HEK293 (cell line): ENCODE data around the gene C20orf144.
A peak's percentile ranks its signal among the peaks of the same experiment; 100 is the strongest.

Experiments used
- CTCF ChIA-PET: fragments of 350-600 bp; formaldehyde crosslinking; extraction: SDS; loops from one replicate; lab custom pipeline; 2021; ENCODE audit warnings: antibody characterized with exemption; lab: Yijun Ruan, JAX
- POLR2A ChIA-PET: fragments of 300-600 bp; formaldehyde crosslinking; extraction: SDS; loops from one replicate; lab custom pipeline; 2020; ENCODE audit warnings: antibody characterized with exemption, inconsistent platforms; lab: Yijun Ruan, JAX
- H3K27ac ChIP-seq: fragments of 200-500 bp; sonication (Bioruptor generic); 2 replicates; pipeline ENCODE4 v1.5.1; 2014; ENCODE audit warnings: low read depth, low read length, control low read depth, inconsistent platforms; ENCODE audit errors: extremely low read depth
- H3K36me3 ChIP-seq, 2 experiments: fragments of 200-500 bp in 1 of 2; sonication (Bioruptor generic) in 1 of 2; 1 replicate in 1 of 2; 2 replicates in 1 of 2; pipeline ENCODE4 v1.5.1; 2014 to 2017; ENCODE audit warnings: inconsistent platforms in 2 of 2, low read length in 2 of 2; ENCODE audit not compliant: control insufficient read depth in 2 of 2, insufficient read depth in 1 of 2
- H3K4me1 ChIP-seq: fragments of 200-500 bp; sonication (Bioruptor generic); 2 replicates; pipeline ENCODE4 v1.5.1; 2014; ENCODE audit warnings: mild to moderate bottlenecking, low read length, inconsistent platforms; ENCODE audit not compliant: control insufficient read depth, insufficient read depth
- H3K4me3 ChIP-seq: 2 replicates; pipeline ENCODE4 v1.5.1; 2011; ENCODE audit warnings: low read depth, mild to moderate bottlenecking, control low read depth, low read length, moderate library complexity
- H3K9me3 ChIP-seq: fragments of 200-500 bp; sonication (Bioruptor generic); 2 replicates; pipeline ENCODE4 v1.5.1; 2014; ENCODE audit warnings: low read depth, low read length, inconsistent platforms; ENCODE audit not compliant: control insufficient read depth, insufficient read depth
- HOXA7 ChIP-seq: sonication (generic); formaldehyde crosslinking; IDR thresholded peaks from 2 replicates; pipeline ENCODE4 v1.8.1; 2022; ENCODE audit warnings: missing genetic modification reagents, borderline replicate concordance
- HOXD13 ChIP-seq: sonication (generic); formaldehyde crosslinking; IDR thresholded peaks from 2 replicates; pipeline ENCODE4 v1.8.0; 2022; ENCODE audit warnings: missing genetic modification reagents, borderline replicate concordance
- INSM2 ChIP-seq: fragments of 450-650 bp; formaldehyde crosslinking; IDR thresholded peaks from 2 replicates; pipeline ENCODE4 v1.5.1; 2016; ENCODE audit warnings: missing biosample characterization, missing genetic modification characterization
- KLF8 ChIP-seq: fragments of 450-650 bp; formaldehyde crosslinking; IDR thresholded peaks from 2 replicates; pipeline ENCODE4 v1.5.1; 2016; ENCODE audit warnings: missing biosample characterization, missing genetic modification characterization
- OSR2 ChIP-seq: fragments of 450-650 bp; formaldehyde crosslinking; IDR thresholded peaks from 2 replicates; pipeline ENCODE4 v1.5.1; 2016; ENCODE audit warnings: missing biosample characterization, missing genetic modification characterization
- YY1 ChIP-seq: fragments of 450-650 bp; formaldehyde crosslinking; IDR thresholded peaks from 2 replicates; pipeline ENCODE4 v1.5.1; 2018; ENCODE audit warnings: missing biosample characterization, missing genetic modification characterization
- ZBTB48 ChIP-seq: fragments of 450-650 bp; formaldehyde crosslinking; IDR thresholded peaks from 2 replicates; pipeline ENCODE4 v1.5.1; 2016; ENCODE audit warnings: missing biosample characterization, missing genetic modification characterization
- ZNF148 ChIP-seq: fragments of 450-650 bp; formaldehyde crosslinking; IDR thresholded peaks from 2 replicates; pipeline ENCODE4 v1.5.0; 2017; ENCODE audit warnings: missing biosample characterization, missing genetic modification characterization, borderline replicate concordance
- ZNF2 ChIP-seq: fragments of 450-650 bp; formaldehyde crosslinking; IDR thresholded peaks from 2 replicates; pipeline ENCODE4 v1.5.1; 2016; ENCODE audit warnings: missing biosample characterization, missing genetic modification characterization
- ZNF211 ChIP-seq: fragments of 450-650 bp; formaldehyde crosslinking; IDR thresholded peaks from 2 replicates; pipeline ENCODE4 v1.5.1; 2016; ENCODE audit warnings: low read depth, missing biosample characterization, missing genetic modification characterization
- ZNF221 ChIP-seq: fragments of 450-650 bp; formaldehyde crosslinking; IDR thresholded peaks from 2 replicates; pipeline ENCODE4 v1.5.1; 2017; ENCODE audit warnings: missing biosample characterization, missing genetic modification characterization, borderline replicate concordance
- ZNF23 ChIP-seq: fragments of 450-650 bp; formaldehyde crosslinking; IDR thresholded peaks from 2 replicates; pipeline ENCODE4 v1.5.1; 2016; ENCODE audit warnings: missing biosample characterization, missing genetic modification characterization, borderline replicate concordance
- ZNF513 ChIP-seq: fragments of 450-650 bp; IDR thresholded peaks from 2 replicates; pipeline ENCODE4 v1.5.1; 2018; ENCODE audit warnings: missing biosample characterization, missing genetic modification characterization
- ZNF654 ChIP-seq: fragments of 450-650 bp; formaldehyde crosslinking; IDR thresholded peaks from 2 replicates; pipeline ENCODE4 v1.5.1; 2016; ENCODE audit warnings: low read depth, missing biosample characterization, missing genetic modification characterization
- ZNF704 ChIP-seq: fragments of 450-650 bp; formaldehyde crosslinking; IDR thresholded peaks from 2 replicates; pipeline ENCODE4 v1.5.1; 2016; ENCODE audit warnings: missing biosample characterization, missing genetic modification characterization
- ZNF768 ChIP-seq: fragments of 450-650 bp; formaldehyde crosslinking; IDR thresholded peaks from 2 replicates; pipeline ENCODE4 v1.5.1; 2018; ENCODE audit warnings: missing biosample characterization, mild to moderate bottlenecking, missing genetic modification characterization
- ZNF792 ChIP-seq: fragments of 450-650 bp; formaldehyde crosslinking; IDR thresholded peaks from 2 replicates; pipeline ENCODE4 v1.5.1; 2016; ENCODE audit warnings: missing biosample characterization, missing genetic modification characterization
- TF ChIP-seq, protein P1 (sequence below): fragments of 450-650 bp; formaldehyde crosslinking; IDR thresholded peaks from 2 replicates; pipeline ENCODE4 v1.5.1; 2017; ENCODE audit warnings: missing biosample characterization, missing genetic modification characterization
- TF ChIP-seq, protein P2 (sequence below): fragments of 450-650 bp; formaldehyde crosslinking; IDR thresholded peaks from 2 replicates; pipeline ENCODE4 v1.5.1; 2016; ENCODE audit warnings: missing biosample characterization, missing genetic modification characterization
- TF ChIP-seq, protein P3 (sequence below): fragments of 450-650 bp; formaldehyde crosslinking; IDR thresholded peaks from 2 replicates; pipeline ENCODE4 v1.5.1; 2017; ENCODE audit warnings: missing biosample characterization, mild to moderate bottlenecking, missing genetic modification characterization, moderate library complexity

Gene C20orf144

DNA sequence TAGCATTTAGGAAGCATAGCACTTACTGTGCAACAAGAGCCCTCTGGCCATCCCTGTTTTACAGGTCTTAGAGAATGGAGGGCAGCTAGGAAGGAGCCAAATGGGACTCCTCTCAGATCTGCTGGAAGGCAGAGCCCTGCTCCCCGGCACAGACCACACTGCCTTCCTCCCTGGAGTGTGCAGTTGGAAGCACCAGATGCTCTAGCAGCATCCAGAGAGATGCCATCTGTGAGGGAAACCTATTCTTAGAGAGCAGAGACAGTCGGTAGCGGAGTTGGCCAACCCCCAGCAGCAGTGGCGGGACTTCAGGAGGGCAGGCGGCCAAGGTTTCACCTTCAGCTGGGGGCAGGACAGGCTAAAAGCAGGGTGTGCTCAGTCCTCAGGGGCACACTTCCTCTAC is 40.7 kb downstream of the C20orf144 start:
- no peak overlapping the region for H3K27ac ChIP-seq
- CTCF ChIA-PET = no interaction called here
- no peak for TF ChIP-seq ZNF768
- no peak for TF ChIP-seq ZNF23
- TF ChIP-seq YY1 (tag by site-specific recombination) = no peak
- no peak for TF ChIP-seq HOXD13 (CRISPR knock-in tag)
- TF ChIP-seq INSM2 (tag by site-specific recombination) = no peak
- TF ChIP-seq ZNF221 (tag by site-specific recombination) = no peak
- TF ChIP-seq, protein P1, sequence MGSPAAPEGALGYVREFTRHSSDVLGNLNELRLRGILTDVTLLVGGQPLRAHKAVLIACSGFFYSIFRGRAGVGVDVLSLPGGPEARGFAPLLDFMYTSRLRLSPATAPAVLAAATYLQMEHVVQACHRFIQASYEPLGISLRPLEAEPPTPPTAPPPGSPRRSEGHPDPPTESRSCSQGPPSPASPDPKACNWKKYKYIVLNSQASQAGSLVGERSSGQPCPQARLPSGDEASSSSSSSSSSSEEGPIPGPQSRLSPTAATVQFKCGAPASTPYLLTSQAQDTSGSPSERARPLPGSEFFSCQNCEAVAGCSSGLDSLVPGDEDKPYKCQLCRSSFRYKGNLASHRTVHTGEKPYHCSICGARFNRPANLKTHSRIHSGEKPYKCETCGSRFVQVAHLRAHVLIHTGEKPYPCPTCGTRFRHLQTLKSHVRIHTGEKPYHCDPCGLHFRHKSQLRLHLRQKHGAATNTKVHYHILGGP (tag by site-specific recombination) = 0 out of 2 replicates have a peak, but pooled peaks have one; percentile 29
- no peak for TF ChIP-seq OSR2
- no peak for TF ChIP-seq ZNF2 (tag by site-specific recombination)
- TF ChIP-seq, all 188 proteins: peak for 1
- H3K36me3 ChIP-seq = no peaks in the 10 kb centered on the region
- POLR2A ChIA-PET = no interaction called here
- no peaks in the 10 kb centered on the region for H3K9me3 ChIP-seq
- no peak overlapping the region for H3K4me3 ChIP-seq
- no peaks in the 10 kb centered on the region for H3K4me1 ChIP-seq

DNA sequence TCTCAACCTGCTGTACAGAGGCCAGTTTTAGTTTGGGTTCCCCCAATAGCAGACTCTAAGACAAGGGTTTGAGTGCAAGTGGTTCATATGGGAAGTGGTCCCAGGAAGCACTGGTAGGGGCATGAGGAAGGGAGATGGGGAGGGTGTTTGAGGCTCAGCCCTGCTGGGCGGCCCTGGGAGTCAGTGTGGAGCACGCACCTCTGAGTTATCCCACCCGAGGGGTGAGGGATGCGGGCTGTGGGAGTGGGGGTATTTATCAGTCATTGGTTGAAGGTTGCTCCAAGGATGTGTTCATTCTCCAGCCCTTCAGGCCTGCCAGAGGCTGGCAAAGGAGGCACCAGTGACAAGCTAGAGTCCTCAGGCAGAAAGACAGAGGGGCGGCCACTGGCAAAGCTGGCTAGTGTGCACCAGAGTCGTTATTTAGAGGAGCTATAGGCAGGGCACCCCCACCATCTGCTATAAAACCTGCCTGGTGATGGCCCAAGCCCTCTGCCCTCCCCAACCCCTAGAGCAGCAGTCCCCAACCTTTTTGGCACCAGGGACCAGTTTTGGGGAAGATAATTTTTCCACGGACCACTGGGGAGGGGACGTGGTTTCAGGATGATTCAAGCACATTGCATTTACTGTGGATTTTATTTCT is 41.5 kb downstream of the C20orf144 start:
- H3K4me1 ChIP-seq = no peaks in the 10 kb centered on the region
- no peaks in the 10 kb centered on the region for H3K9me3 ChIP-seq
- ChIA-PET POLR2A (no interaction called here), CTCF (no interaction called here)
- H3K36me3 ChIP-seq = no peaks in the 10 kb centered on the region
- H3K27ac ChIP-seq = no peak overlapping the region
- no peak overlapping the region for H3K4me3 ChIP-seq
- TF ChIP-seq, protein P2, sequence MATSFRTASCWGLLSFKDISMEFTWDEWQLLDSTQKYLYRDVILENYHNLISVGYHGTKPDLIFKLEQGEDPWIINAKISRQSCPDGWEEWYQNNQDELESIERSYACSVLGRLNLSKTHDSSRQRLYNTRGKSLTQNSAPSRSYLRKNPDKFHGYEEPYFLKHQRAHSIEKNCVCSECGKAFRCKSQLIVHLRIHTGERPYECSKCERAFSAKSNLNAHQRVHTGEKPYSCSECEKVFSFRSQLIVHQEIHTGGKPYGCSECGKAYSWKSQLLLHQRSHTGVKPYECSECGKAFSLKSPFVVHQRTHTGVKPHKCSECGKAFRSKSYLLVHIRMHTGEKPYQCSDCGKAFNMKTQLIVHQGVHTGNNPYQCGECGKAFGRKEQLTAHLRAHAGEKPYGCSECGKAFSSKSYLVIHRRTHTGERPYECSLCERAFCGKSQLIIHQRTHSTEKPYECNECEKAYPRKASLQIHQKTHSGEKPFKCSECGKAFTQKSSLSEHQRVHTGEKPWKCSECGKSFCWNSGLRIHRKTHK (tag by site-specific recombination) = no peak
- TF ChIP-seq, protein P1 (tag by site-specific recombination) = no peak
- TF ChIP-seq ZNF654 (tag by site-specific recombination) (no peak), ZNF704 (tag by site-specific recombination) (no peak), ZNF792 (tag by site-specific recombination) (no peak), ZNF211 (tag by site-specific recombination) (no peak), ZBTB48 (tag by site-specific recombination) (no peak), HOXA7 (CRISPR knock-in tag) (no peak), ZNF513 (tag by site-specific recombination) (no peak), ZNF148 (tag by site-specific recombination) (no peak), KLF8 (no peak)
- TF ChIP-seq, protein P3, sequence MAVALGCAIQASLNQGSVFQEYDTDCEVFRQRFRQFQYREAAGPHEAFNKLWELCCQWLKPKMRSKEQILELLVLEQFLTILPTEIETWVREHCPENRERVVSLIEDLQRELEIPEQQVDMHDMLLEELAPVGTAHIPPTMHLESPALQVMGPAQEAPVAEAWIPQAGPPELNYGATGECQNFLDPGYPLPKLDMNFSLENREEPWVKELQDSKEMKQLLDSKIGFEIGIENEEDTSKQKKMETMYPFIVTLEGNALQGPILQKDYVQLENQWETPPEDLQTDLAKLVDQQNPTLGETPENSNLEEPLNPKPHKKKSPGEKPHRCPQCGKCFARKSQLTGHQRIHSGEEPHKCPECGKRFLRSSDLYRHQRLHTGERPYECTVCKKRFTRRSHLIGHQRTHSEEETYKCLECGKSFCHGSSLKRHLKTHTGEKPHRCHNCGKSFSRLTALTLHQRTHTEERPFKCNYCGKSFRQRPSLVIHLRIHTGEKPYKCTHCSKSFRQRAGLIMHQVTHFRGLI (tag by site-specific recombination) = no peak
